Hematopoietic multipotent progenitor cell treated with erythropoietin and hydrocortisone succinate and interleukin-3 and kit ligand, for 8 days (in vitro differentiated cells): Measurements from ENCODE around the gene CLEC7A.
A peak's percentile ranks its signal among the peaks of the same experiment; 100 is the strongest.

Experiments used
- DNase-seq: peaks from one replicate; pipeline ENCODE4 v3.0.0-alpha.2; 2015

CLEC7A gene

GRCh38 chr12:10136637-10137205 is 6.7 kb upstream of the CLEC7A start:
- no peak for DNase-seq

DNA sequence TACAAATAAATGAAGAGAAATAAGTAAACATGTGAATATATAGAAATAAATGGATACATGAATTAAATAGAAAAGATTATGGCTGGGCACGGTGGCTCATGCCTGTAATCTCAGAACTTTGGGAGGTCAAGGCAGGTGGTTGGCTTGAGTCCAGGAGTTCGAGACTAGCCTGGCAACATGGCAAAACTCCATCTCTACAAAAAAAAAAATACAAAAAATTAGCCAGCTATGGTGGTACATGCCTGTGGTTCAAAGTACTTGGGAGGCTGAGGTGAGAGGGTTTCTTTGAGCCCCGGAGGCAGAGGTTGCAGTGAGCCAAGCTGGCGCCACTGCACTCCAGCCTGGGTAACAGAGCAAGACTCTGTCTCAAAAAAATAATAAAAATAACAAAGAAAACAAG is 5.1 kb upstream of the CLEC7A start:
- no peak for DNase-seq

DNA sequence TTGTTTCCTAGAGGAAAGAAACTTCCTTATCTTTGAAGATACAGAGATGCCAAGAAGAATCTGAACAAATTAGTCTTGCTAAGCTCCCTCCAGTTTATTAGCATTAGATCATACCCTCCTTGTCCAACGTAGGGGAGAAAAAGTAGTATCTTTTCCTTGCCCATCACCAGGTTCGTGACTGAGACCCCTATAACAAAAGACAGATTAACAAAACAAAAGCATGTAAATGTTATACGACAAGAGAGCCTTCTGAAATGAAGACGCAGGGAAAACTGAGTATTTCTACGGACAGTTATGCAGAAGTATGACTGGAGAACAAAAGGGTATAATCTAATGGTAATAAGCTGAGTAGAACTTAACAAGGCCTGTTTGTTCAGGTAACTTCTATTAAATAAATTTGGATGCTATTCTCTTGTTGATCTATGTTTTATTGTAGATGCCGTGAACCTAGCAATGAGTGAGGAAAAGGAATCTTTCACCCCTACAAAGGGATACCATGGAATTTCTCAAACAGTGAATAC is 2.9 kb upstream of the CLEC7A start:
- DNase-seq: no peak

GRCh38 chr12:10131111-10131690 is 1.2 kb upstream of the CLEC7A start:
- no peak for DNase-seq

DNA sequence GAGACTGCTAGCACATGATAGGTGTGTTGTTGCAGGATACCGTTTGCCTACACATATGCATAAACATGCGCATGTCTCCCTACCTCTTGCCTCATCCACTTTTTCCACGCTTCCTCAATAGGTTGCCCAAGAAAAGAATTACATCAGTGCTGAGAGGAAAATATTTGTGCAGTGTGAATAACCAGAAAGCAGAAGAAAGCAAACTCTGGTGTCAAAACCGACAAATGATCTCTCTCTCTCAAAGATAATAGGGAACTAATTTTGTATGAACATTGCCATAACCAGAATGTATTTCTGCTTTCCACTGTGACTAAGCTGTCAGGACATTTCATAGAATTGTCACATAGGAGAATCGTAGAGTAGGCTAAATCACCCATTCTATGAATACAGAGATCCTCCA is 1.3 kb downstream of the CLEC7A start:
- peak; percentile 31 for DNase-seq

DNA sequence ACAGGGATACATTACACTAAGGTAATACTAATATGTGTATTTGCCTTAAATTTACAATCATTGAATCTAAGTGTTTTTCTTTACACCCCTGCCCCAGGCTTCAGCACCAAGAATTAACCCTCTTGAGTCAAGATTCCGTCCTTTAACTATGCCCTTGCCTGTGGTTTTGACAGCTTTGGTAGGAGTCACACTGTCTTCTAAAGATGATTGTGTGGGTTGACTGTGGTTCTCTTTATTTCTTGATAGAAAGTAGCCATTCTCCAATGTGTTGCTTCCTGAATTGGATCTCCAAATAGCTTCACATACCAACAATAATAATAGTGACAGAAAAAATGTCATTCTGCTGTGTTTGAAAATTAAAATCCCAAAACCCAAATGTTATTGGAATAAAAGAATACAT is 3.6 kb downstream of the CLEC7A start:
- no peak for DNase-seq

DNA sequence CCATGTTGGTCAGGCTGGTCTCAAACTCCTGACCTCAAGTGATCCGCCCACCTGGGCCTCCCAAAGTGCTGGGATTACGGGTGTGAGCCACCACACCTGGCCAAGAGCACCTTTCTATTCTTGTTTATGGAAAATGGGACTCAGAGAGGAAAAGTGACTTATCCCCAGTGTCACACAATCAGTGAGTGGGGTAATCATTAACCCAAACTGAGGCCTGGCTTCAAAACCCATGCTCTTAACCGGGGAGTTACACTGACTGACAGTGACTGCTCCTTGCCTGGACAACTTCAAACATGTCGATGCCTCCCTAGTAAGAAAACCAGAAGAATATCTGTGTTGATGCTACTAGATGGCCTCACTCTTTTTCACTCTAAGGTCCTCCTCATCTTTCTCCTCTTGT is 7.3 kb downstream of the CLEC7A start:
- DNase-seq: no peak

DNA sequence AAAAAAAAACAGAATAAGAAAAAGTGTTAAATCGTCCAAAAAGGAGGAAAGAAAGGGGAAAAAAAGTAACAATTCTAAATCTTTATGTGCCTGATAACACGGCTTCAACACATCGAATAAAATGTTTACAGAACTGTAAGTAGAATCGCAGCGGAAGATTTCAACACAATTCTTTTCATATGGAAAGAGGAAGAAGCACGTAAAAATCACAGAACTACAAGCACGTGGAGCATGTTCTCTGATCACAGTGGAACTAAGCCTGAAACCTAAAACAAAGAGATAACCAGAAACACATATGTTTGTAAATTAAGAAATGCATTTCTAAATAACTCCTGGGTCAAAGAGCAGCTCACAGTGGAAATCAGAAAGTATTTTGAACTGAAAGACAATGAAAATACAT is 8.7 kb downstream of the CLEC7A start:
- DNase-seq: peak; percentile 7

DNA sequence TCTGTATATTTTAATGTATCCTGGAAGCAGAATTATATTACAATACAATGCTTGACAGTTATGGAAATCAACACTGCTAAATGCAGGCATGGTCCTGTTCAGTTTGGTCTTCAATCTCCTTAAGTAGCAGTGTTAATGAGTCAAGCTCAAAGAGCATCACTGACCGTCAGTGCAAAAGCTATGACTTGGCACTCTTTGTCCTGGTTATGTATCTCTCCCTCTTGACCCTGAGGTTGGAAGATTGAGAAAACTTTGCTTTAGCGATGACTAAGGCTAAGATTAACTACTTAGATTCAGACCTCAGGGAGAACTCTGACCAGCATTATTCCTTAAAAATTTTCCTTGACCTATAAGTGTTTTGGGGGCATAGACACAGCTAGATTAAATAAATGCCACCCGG is 10.9 kb downstream of the CLEC7A start:
- no peak for DNase-seq

GRCh38 chr12:10115890-10116289 is 14.1 kb downstream of the CLEC7A start:
- no peak for DNase-seq

DNA sequence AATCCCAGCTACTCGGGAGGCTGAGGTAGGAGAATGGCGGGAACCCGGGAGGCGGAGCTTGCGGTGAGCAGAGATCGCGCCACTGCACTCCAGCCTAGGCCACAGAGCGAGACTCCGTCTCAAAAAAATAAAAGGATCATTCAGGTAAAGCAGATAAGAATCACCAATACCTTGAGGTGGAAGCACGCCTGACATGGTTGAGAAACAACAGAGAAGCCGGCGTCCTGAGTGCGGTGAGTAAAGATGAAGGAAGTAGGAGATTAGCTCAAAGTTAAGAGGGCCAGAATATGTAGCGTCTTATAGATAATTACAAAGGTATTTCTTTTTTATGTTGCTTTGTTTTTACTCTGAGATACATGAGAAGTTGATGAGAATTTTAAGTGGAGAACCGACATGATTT is 14.7 kb downstream of the CLEC7A start:
- DNase-seq: no peak

DNA sequence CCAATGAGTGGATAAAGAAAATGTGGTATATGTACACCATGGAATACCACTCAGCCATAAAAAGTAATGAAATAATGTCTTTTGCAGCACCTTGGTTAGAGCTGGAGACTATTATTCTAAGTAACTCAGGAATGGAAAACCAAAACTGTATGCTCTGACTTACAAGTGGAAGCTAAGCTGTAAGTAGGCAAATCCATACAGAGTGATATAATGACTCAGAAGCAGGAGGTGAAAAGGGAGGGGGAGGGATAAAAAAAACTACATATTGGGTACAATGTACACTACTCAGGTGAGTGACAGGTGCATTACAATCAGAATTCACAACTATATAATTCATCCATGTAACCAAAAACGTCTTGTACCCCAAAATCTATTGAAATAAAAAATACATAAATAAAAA is 16.1 kb downstream of the CLEC7A start:
- no peak for DNase-seq

DNA sequence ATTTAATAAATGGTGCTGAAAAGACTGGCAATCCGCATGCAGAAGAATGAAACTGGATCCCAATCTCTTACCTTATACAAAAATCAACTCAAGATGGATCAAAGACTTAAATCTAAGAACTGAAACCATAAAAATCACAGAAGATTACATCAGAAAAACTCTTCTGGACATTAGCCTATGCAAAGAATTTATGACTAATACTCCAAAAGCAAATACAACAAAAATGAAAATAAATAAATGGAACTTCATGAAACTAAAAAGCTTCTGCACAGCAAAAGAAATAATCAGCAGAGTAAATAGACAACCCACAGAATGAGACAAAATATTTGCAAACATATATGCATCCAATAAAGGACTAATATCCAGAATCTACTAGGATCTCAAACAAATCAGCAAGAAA is 16.9 kb downstream of the CLEC7A start:
- no peak for DNase-seq

DNA sequence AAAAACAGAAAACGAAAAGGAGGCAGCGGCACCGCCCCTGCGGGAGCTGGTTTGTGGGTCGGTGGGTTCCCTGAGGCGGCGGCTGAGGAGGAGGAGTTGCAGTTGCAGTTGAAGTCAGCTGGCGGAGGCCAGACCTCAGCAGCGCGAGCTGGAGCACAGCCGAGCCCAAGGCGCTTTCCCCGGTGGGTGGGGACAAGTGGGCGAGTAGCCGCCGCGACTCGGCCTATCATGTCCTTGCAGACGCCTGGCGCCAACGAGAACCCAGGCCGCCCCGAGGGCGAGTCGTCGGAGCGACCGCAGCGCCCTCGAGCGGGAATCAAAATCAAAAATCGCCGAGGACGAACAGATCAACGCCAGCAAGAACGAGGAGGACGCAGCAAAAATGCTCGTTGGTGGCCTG is 18.5 kb downstream of the CLEC7A start:
- DNase-seq: no peak

- no peak for DNase-seq
Measured at GRCh38 chr12:10110256-10110844, 19.6 kb downstream of the CLEC7A start.

GRCh38 chr12:10102322-10102721 is 27.7 kb downstream of the CLEC7A start:
- no peak for DNase-seq

GRCh38 chr12:10101648-10102220 is 28.3 kb downstream of the CLEC7A start:
- DNase-seq: no peak

- DNase-seq: no peak
Measured at GRCh38 chr12:10101042-10101579, 28.9 kb downstream of the CLEC7A start.

DNA sequence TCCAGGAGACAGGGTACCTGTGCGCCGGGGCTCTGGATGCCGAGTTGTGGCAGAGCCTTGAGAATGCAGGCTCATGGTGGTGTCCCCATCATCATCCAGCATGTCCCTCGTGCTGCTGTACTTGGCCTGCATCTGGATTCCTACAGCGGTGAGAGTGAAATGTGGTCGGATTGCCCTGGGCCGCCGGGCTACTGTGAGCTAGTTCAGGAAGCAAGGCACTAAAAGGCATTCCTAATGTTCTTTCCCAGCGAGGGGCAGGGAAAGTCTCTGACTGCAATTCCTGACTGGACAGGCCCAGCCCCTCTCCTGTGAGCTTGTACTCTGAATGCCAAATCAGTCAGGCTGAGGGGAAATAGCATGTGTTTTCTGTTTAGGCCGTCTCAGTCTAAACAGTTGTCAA is 31.2 kb downstream of the CLEC7A start, which contains the start of gene CLEC1A:
Gene CLEC1A, minus strand, starts transcription at position 195 of the 400 bp plus-strand sequence. Its CDS starts 63 bp downstream, at position 132.
- DNase-seq: no peak

GRCh38 chr12:10097521-10097920 is 32.5 kb downstream of the CLEC7A start:
- no peak for DNase-seq

- no peak for DNase-seq
Measured at GRCh38 chr12:10095971-10096370, 34.0 kb downstream of the CLEC7A start.

- DNase-seq: no peak
Measured at GRCh38 chr12:10094646-10095395, 35.2 kb downstream of the CLEC7A start.
